H1 (cell line): Measurements from ENCODE around the gene ADCY9. TPM values are rescaled to one million over a fixed set of nuclear protein-coding genes. Genes with fewer than 3 reads are reported as not detected.

Experiments
- CTCF ChIA-PET: fragments of 300-600 bp; sonication (Branson Sonifier 250); formaldehyde crosslinking; loops from one replicate; lab custom pipeline; 2021; ENCODE audit not compliant: partially characterized antibody; lab: Charles Lee
- POLR2A ChIA-PET: fragments of 300-600 bp; sonication (Branson Sonifier 250); formaldehyde crosslinking; loops from one replicate; lab custom pipeline; 2021; ENCODE audit warnings: inconsistent platforms; ENCODE audit not compliant: partially characterized antibody; lab: Charles Lee
- DNase-seq, 2 experiments: peaks; one replicate each; pipeline versions ENCODE4 v3.0.0 to v3.0.0-alpha.2; 2010 to 2022; ENCODE audit warnings: low spot score in 2 of 2, low read depth in 1 of 2, mixed read lengths in 1 of 2
- FAIRE-seq: peaks from 2 replicates; lab custom pipeline; 2011; peaks lifted over from hg19 to GRCh38; lab: Jason Lieb, UNC
- H2AFZ ChIP-seq: 2 replicates; pipeline ENCODE4 v1.8.1; 2012; ENCODE audit warnings: low read length, inconsistent platforms
- H2AK5ac ChIP-seq: 2 replicates; pipeline ENCODE4 v1.6.1; 2013; ENCODE audit warnings: low read depth, low read length
- H2BK120ac ChIP-seq: replicated peaks from 2 replicates; pipeline ENCODE3; 2013; ENCODE audit warnings: low read depth, low read length, inconsistent platforms
- H2BK12ac ChIP-seq: 2 replicates; pipeline ENCODE4 v1.6.1; 2013; ENCODE audit warnings: low read depth, low read length
- H2BK15ac ChIP-seq: 2 replicates; pipeline ENCODE4 v1.6.1; 2013; ENCODE audit warnings: low read length
- H2BK20ac ChIP-seq: 2 replicates; pipeline ENCODE4 v1.6.1; 2013; ENCODE audit warnings: low read length
- H2BK5ac ChIP-seq: 2 replicates; pipeline ENCODE4 v1.6.1; 2013; ENCODE audit warnings: low read depth, low read length
- H3K14ac ChIP-seq: 2 replicates; pipeline ENCODE4 v1.6.1; 2013; ENCODE audit warnings: inconsistent platforms; ENCODE audit not compliant: insufficient read length
- H3K18ac ChIP-seq: 2 replicates; pipeline ENCODE4 v1.6.1; 2013; ENCODE audit warnings: low read length; ENCODE audit errors: extremely low read depth
- H3K23ac ChIP-seq: 2 replicates; pipeline ENCODE4 v1.6.1; 2013; ENCODE audit warnings: inconsistent platforms; ENCODE audit not compliant: insufficient read length
- H3K23me2 ChIP-seq: 2 replicates; pipeline ENCODE4 v1.6.1; 2013; ENCODE audit warnings: low read depth, low read length
- H3K27ac ChIP-seq: 2 replicates; pipeline ENCODE4 v1.6.1; 2011; ENCODE audit warnings: low read depth, low read length, inconsistent platforms
- H3K27me3 ChIP-seq, 4 experiments: replicated peaks in 1 of 4; 1 replicate in 1 of 4; 2 replicates in 3 of 4; pipeline versions ENCODE4 v1.6.1 to v1.8.1; 2011 to 2013; ENCODE audit warnings: low read length in 3 of 4, mild to moderate bottlenecking in 3 of 4, inconsistent platforms in 2 of 4, mixed read lengths in 2 of 4, moderate library complexity in 1 of 4; ENCODE audit not compliant: control insufficient read depth in 3 of 4, insufficient read depth in 3 of 4; ENCODE audit errors: extremely low read depth in 1 of 4
- H3K36me3 ChIP-seq, 4 experiments: 2 replicates each; pipeline versions ENCODE4 v1.6.1 to v1.8.1; 2011 to 2013; ENCODE audit warnings: mild to moderate bottlenecking in 4 of 4, low read length in 3 of 4, moderate library complexity in 2 of 4, control low read depth in 1 of 4, inconsistent platforms in 1 of 4; ENCODE audit not compliant: insufficient read depth in 4 of 4, control insufficient read depth in 2 of 4
- H3K4ac ChIP-seq: replicated peaks from 2 replicates; pipeline ENCODE3; 2013; ENCODE audit warnings: low read length, low read depth, mixed read lengths, inconsistent platforms; ENCODE audit not compliant: insufficient read length
- H3K4me1 ChIP-seq, 4 experiments: replicated peaks in 1 of 4; 1 replicate in 1 of 4; 2 replicates in 3 of 4; pipeline versions ENCODE4 v1.6.1 to v1.8.1; 2011 to 2013; ENCODE audit warnings: low read length in 3 of 4, inconsistent platforms in 2 of 4, mixed read lengths in 1 of 4; ENCODE audit not compliant: insufficient read depth in 4 of 4, control insufficient read depth in 3 of 4
- H3K4me2 ChIP-seq, 2 experiments: 2 replicates each; pipeline versions ENCODE4 v1.6.1 to v1.8.1; 2011 to 2013; ENCODE audit warnings: low read depth in 2 of 2, low read length in 2 of 2, control low read depth in 1 of 2, inconsistent platforms in 1 of 2, mild to moderate bottlenecking in 1 of 2; ENCODE audit not compliant: insufficient read depth in 1 of 2
- H3K4me3 ChIP-seq, 4 experiments: fragments of 200-600, 300-600 bp in 1 of 4; sonication (generic), shearing (Covaris generic), sonication (Bioruptor Twin) in 1 of 4; 2 replicates each; pipeline versions ENCODE4 v1.5.1 to v1.8.1; 2011 to 2016; ENCODE audit warnings: low read length in 4 of 4, low read depth in 3 of 4, control low read depth in 2 of 4, inconsistent platforms in 2 of 4, mild to moderate bottlenecking in 2 of 4, mixed read lengths in 1 of 4, moderate library complexity in 1 of 4; ENCODE audit not compliant: insufficient read depth in 2 of 4; ENCODE audit errors: extremely low read depth in 1 of 4
- H3K56ac ChIP-seq: replicated peaks from 2 replicates; pipeline ENCODE3; 2013; ENCODE audit warnings: low read depth, mild to moderate bottlenecking, mixed read lengths, low read length, inconsistent platforms; ENCODE audit not compliant: insufficient read length
- H3K79me1 ChIP-seq: 2 replicates; pipeline ENCODE4 v1.6.1; 2013; ENCODE audit warnings: low read depth, low read length, control low read depth
- H3K79me2 ChIP-seq, 2 experiments: 2 replicates each; pipeline versions ENCODE4 v1.6.1 to v1.8.1; 2012 to 2013; ENCODE audit warnings: low read length in 2 of 2, mild to moderate bottlenecking in 2 of 2, inconsistent platforms in 1 of 2; ENCODE audit not compliant: insufficient read depth in 2 of 2, control insufficient read depth in 1 of 2
- H3K9ac ChIP-seq, 4 experiments: replicated peaks in 1 of 4; 1 replicate in 1 of 4; 2 replicates in 3 of 4; pipeline versions ENCODE4 v1.6.1 to v1.8.1; 2011 to 2013; ENCODE audit warnings: low read depth in 3 of 4, low read length in 3 of 4, control low read depth in 2 of 4, mild to moderate bottlenecking in 2 of 4, moderate library complexity in 2 of 4, inconsistent platforms in 1 of 4; ENCODE audit errors: extremely low read depth in 1 of 4
- H3K9me3 ChIP-seq, 2 experiments: 2 replicates each; pipeline versions ENCODE4 v1.6.1 to v1.8.1; 2012 to 2013; ENCODE audit warnings: mild to moderate bottlenecking in 2 of 2, moderate library complexity in 2 of 2, control low read depth in 1 of 2, inconsistent platforms in 1 of 2, low read depth in 1 of 2, low read length in 1 of 2, mixed read lengths in 1 of 2; ENCODE audit not compliant: insufficient read depth in 2 of 2
- H4K20me1 ChIP-seq, 2 experiments: replicated peaks in 1 of 2; 2 replicates each; pipeline versions ENCODE3 to v1.8.1; 2011 to 2013; ENCODE audit warnings: inconsistent platforms in 2 of 2, low read length in 2 of 2, mild to moderate bottlenecking in 1 of 2; ENCODE audit not compliant: insufficient read depth in 2 of 2, control insufficient read depth in 1 of 2
- H4K5ac ChIP-seq: 2 replicates; pipeline ENCODE4 v1.6.1; 2013; ENCODE audit warnings: low read length, low read depth, mixed read lengths, inconsistent platforms; ENCODE audit not compliant: insufficient read length
- H4K8ac ChIP-seq: 2 replicates; pipeline ENCODE4 v1.8.0; 2013; ENCODE audit warnings: mild to moderate bottlenecking, moderate library complexity, low read length, inconsistent platforms; ENCODE audit not compliant: insufficient read depth; ENCODE audit errors: extremely low read depth
- H4K91ac ChIP-seq: replicated peaks from 2 replicates; pipeline ENCODE3; 2013; ENCODE audit warnings: low read length, mixed read lengths, inconsistent platforms; ENCODE audit not compliant: insufficient read length
- BCL11A ChIP-seq, 2 experiments: IDR thresholded peaks; one replicate each; pipeline ENCODE4 v1.6.1; 2011; ENCODE audit warnings: low read depth in 2 of 2, low read length in 2 of 2, mild to moderate bottlenecking in 2 of 2
- CEBPB ChIP-seq: IDR thresholded peaks from 2 replicates; pipeline ENCODE4 v1.6.1; 2012; ENCODE audit warnings: low read depth, low read length
- GTF2F1 ChIP-seq: IDR thresholded peaks from 2 replicates; pipeline ENCODE4 v1.6.1; 2012; ENCODE audit warnings: low read depth, low read length, improper control_type of control experiment, borderline replicate concordance
- HDAC6 ChIP-seq: IDR thresholded peaks from one replicate; pipeline ENCODE4 v1.7.1; 2012; ENCODE audit warnings: low read depth, mild to moderate bottlenecking, inconsistent platforms, low read length, moderate library complexity
- JUND ChIP-seq: IDR thresholded peaks from 2 replicates; pipeline ENCODE4 v1.6.1; 2011; ENCODE audit warnings: mild to moderate bottlenecking, improper control_type of control experiment, low read length
- POU5F1 ChIP-seq: IDR thresholded peaks from 2 replicates; pipeline ENCODE4 v1.6.1; 2011; ENCODE audit warnings: low read depth, mild to moderate bottlenecking, low read length, moderate library complexity
- SIN3A ChIP-seq, 2 experiments: IDR thresholded peaks in 1 of 2; conservative IDR thresholded peaks in 1 of 2; 2 replicates each; pipeline ENCODE4 v1.6.1; 2011 to 2012; ENCODE audit warnings: low read length in 2 of 2, improper control_type of control experiment in 1 of 2, low read depth in 1 of 2, mild to moderate bottlenecking in 1 of 2
- SRF ChIP-seq: IDR thresholded peaks from 2 replicates; pipeline ENCODE4 v1.6.1; 2011; ENCODE audit warnings: mild to moderate bottlenecking, low read depth, low read length, moderate library complexity
- TBP ChIP-seq: IDR thresholded peaks from 2 replicates; pipeline ENCODE4 v1.6.1; 2011; ENCODE audit warnings: low read depth, low read length, improper control_type of control experiment
- WGBS, 2 experiments: shearing (Covaris generic) in 1 of 2; methylation state at CpG; one replicate each; pipeline versions ENCODE4 v1.1.6 to v1.1.7; 2013 to 2015; ENCODE audit warnings: low lambda C conversion rate in 2 of 2, mixed read lengths in 2 of 2, inconsistent platforms in 1 of 2, low coverage in 1 of 2, missing lambda C conversion rate in 1 of 2; ENCODE audit not compliant: insufficient replicate concordance in 2 of 2, insufficient coverage in 1 of 2, insufficient read length in 1 of 2; ENCODE audit errors: extremely low coverage in 1 of 2, missing lambda C conversion rate in 1 of 2; 5-methylcytosine and 5-hydroxymethylcytosine counted together
- polyA plus RNA-seq, 7 experiments: library from polyadenylated mRNA; depleted of rRNA in 3 of 7; stranded (reverse) in 5 of 7; unstranded in 2 of 7; fragments of >200 nt in 5 of 7; fragments of 200-250 nt in 2 of 7; gene quantifications; 1 replicate in 5 of 7; 2 replicates in 1 of 7; 4 replicates in 1 of 7; pipeline versions ENCODE4 v1.2.1 to v1.2.3, GENCODE V29; 2011 to 2013; ENCODE audit warnings: missing spikeins in 2 of 7, mixed read lengths in 2 of 7
- total RNA-seq: library from RNA; stranded (reverse); fragmentation: NEBNext Ultra II Directional; extraction: Animal tissue kit (Norgen Biotek cat#: 25700); gene quantifications from 2 replicates; pipeline ENCODE4 v1.2.1, GENCODE V29; 2021
- TF ChIP-seq, protein P1 (sequence below): IDR thresholded peaks from 2 replicates; pipeline ENCODE4 v1.6.1; 2012; ENCODE audit warnings: inconsistent platforms
- TF ChIP-seq, protein P2 (sequence below), 3 experiments: IDR thresholded peaks; 1 replicate in 2 of 3; 2 replicates in 1 of 3; pipeline versions ENCODE4 v1.5.1 to v1.6.1; 2011; ENCODE audit warnings: low read length in 3 of 3, mild to moderate bottlenecking in 3 of 3, inconsistent platforms in 2 of 3, low read depth in 1 of 3, moderate library complexity in 1 of 3; ENCODE audit not compliant: insufficient read depth in 1 of 3; ENCODE audit errors: control extremely low read depth in 1 of 3

The ADCY9 gene
- total and polyA plus RNA-seq, 2 of the 8 experiments (the other 6 are each of a cell fraction or from before 2014, with no cell fraction given) = 5.4 to 13.1 TPM

DNA sequence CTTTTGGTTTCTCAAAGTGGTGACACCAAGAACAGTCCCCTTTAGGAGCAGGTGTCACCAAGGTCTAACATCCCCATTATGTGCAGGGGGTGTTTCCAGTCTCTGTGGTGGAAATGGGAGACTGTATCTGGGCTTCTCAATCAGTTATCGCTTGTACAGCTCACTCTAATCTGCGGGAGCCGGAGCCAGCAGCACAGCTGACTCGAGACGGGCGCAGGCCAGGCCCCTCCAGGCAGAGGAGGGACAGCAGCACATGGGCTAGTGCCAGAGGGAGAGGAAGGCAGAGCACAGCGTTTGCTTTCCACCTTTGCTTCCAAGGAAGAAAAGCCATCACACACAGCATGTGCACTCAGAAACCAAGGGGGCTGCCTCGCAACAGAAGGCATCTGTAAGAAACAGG, 144.5 kb downstream of the ADCY9 start:
- CTCF ChIA-PET = interaction anchor here (3.2 kb wide), 1 partner anchor 10 kb away, joined by 17 read pairs; no protein-coding TSS in a partner anchor
- TF ChIP-seq SIN3A (conservative IDR thresholded peaks at IDR 0.05 in 1 of 2, IDR thresholded peaks at IDR 0.05 in 1 of 2; ENCODE audit: low read depth in 1 of 2, low read length in 2 of 2) (no peak), GTF2F1 (no peak), SRF (no peak), HDAC6 (no peak), CEBPB (no peak), JUND (no peak), TBP (no peak), POU5F1 (no peak), BCL11A (IDR thresholded peaks at IDR 0.05; ENCODE audit: low read depth in 2 of 2, low read length in 2 of 2) (no peak)
- TF ChIP-seq, protein P1, sequence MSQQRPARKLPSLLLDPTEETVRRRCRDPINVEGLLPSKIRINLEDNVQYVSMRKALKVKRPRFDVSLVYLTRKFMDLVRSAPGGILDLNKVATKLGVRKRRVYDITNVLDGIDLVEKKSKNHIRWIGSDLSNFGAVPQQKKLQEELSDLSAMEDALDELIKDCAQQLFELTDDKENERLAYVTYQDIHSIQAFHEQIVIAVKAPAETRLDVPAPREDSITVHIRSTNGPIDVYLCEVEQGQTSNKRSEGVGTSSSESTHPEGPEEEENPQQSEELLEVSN = no peak
- TF ChIP-seq, protein P2, sequence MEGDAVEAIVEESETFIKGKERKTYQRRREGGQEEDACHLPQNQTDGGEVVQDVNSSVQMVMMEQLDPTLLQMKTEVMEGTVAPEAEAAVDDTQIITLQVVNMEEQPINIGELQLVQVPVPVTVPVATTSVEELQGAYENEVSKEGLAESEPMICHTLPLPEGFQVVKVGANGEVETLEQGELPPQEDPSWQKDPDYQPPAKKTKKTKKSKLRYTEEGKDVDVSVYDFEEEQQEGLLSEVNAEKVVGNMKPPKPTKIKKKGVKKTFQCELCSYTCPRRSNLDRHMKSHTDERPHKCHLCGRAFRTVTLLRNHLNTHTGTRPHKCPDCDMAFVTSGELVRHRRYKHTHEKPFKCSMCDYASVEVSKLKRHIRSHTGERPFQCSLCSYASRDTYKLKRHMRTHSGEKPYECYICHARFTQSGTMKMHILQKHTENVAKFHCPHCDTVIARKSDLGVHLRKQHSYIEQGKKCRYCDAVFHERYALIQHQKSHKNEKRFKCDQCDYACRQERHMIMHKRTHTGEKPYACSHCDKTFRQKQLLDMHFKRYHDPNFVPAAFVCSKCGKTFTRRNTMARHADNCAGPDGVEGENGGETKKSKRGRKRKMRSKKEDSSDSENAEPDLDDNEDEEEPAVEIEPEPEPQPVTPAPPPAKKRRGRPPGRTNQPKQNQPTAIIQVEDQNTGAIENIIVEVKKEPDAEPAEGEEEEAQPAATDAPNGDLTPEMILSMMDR (IDR thresholded peaks at IDR 0.05; ENCODE audit: control extremely low read depth in 1 of 3, insufficient read depth in 1 of 3, low read depth in 1 of 3, low read length in 3 of 3) = no peak

More for the DNA sequence above, 144.5 kb downstream of the ADCY9 start:
- no peaks in the 10 kb centered on the region for H4K20me1 ChIP-seq
- no peak overlapping the region for H3K9ac ChIP-seq
- FAIRE-seq = no peak
- H3K4me3 ChIP-seq = no peak overlapping the region
- H3K79me1 ChIP-seq = no peaks in the 10 kb centered on the region
- no peak overlapping the region for H2BK5ac ChIP-seq
- H2BK12ac ChIP-seq = no peak overlapping the region
- H3K9me3 ChIP-seq = no peaks in the 10 kb centered on the region
- no peak overlapping the region for H3K4me2 ChIP-seq
- WGBS, 2 experiments = 92% methylated on average over 8 of the region's 8 CpGs; no CpG with 5 or more reads in 1 of the 2 experiments
- H3K36me3 ChIP-seq = no peaks in the 10 kb centered on the region
- H3K18ac ChIP-seq = no peak overlapping the region
- H2BK20ac ChIP-seq = no peak overlapping the region
- H3K79me2 ChIP-seq = no peaks in the 10 kb centered on the region
- H2AFZ ChIP-seq = no peak overlapping the region
- no peak overlapping the region for H4K5ac ChIP-seq
- H3K23me2 ChIP-seq = no peaks in the 10 kb centered on the region
- H3K4me1 ChIP-seq = peaks cover 0 to 2% (median 0%) of the 10 kb centered on the region in 4 experiments; a peak in 1 of 7 replicates
- no peak overlapping the region for H3K14ac ChIP-seq
- no peak overlapping the region for H3K4ac ChIP-seq
- no peak overlapping the region for H3K56ac ChIP-seq
- H2BK15ac ChIP-seq = no peak overlapping the region
- H3K23ac ChIP-seq = no peak overlapping the region
- H3K27me3 ChIP-seq = no peaks in the 10 kb centered on the region
- no peak overlapping the region for H3K27ac ChIP-seq
- no peak for DNase-seq
- H4K91ac ChIP-seq = no peak overlapping the region
- POLR2A ChIA-PET = no interaction called here
- no peak overlapping the region for H2AK5ac ChIP-seq
- no peak overlapping the region for H2BK120ac ChIP-seq
- H4K8ac ChIP-seq = no peak overlapping the region
